GM13977 (cell line): ENCODE data around the gene LIPH.

Experiments
- DNase-seq: peaks from one replicate; pipeline ENCODE4 v3.0.0; 2012; ENCODE audit warnings: low spot score
- CTCF ChIP-seq: IDR thresholded peaks from 2 replicates; pipeline ENCODE4 v1.5.1; 2012; ENCODE audit warnings: mild to moderate bottlenecking, control low read depth; ENCODE audit not compliant: insufficient read depth; ENCODE audit errors: extremely low read depth, missing control alignments
- in situ Hi-C: fragments of 300-500 bp; cut with MboI; formaldehyde crosslinking; loops from one replicate; pipeline ENCODE4 v1.12.0; 2022; ENCODE audit warnings: low sequenced_read_pairs, low pct_unique_long_range_greater_than_20kb, mixed read lengths, inconsistent platforms; ENCODE audit not compliant: unreplicated experiment

The LIPH gene

DNA sequence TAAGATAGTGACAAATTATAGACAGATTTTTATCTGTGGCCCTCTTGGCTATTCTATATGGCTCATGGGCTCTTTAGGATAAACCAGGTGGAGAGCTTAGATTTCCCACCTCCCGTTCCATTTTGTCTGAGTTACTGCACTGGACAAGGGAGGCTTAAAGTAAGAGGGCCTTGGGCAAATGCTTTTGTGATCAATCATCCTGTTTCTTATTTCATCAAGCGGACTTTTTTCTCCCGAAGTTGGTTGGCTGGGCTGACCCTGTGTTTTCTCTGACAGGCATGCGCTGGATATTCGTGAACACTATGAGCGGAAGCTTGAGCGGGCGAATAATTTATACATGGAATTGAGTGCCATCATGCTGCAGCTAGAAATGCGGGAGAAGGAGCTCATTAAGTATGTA lies 86.9 kb downstream of the LIPH start:
- in situ Hi-C loops, result no loop called here
- DNase-seq, result no peak
- TF ChIP-seq CTCF, result no peak

GRCh38 chr3:185460719-185461350 lies 91.6 kb downstream of the LIPH start:
- peak; percentile 14 for DNase-seq
- no peak for TF ChIP-seq CTCF
- in situ Hi-C loops, result no loop called here

DNA sequence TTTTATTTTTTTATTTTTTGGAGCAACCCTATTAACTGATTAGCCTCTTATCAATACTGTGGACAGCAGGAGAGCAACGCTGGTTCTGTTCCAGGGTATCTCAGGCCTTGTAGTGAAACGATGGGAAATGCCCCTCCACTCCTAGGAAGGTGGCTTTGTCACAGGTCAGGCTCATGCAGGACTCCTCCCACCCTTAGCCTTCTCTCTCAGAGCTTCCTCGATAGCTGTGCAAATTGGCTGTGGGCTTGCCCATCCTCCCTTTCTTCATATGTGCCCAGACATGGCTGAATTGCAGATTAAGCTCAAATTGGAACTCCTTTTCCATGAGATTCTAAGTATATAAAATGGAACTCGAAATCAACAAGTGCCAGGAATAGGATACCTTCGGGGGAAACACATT lies 92.1 kb downstream of the LIPH start:
- TF ChIP-seq CTCF, result no peak
- DNase-seq, result no peak
- in situ Hi-C loops, result no loop called here

DNA sequence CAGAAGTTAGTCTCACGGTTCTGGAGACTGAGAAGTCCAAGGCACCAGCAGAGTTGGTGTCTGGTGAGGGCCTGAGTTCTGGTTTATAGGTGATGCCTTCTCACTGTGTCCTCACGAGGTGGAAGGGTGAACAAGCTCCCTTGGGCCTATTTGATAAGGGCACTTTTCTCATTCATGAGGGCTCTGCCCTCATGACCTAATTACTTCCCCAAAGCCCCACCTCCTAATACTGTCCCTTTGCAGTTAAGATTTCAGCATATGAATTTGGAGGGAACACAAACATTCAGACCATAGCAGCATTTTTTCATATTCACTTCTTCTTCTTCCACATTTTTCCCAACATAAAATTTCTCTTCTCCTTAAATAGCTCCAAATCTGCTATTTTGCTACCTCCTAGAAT lies 95.0 kb downstream of the LIPH start:
- no peak for TF ChIP-seq CTCF
- DNase-seq, result no peak
- in situ Hi-C loops, result no loop called here
